ENCODE data around the gene STPG2.

Gene STPG2

GRCh38 chr4:97517939-97518338 is 625.3 kb downstream of the STPG2 start:
- no peak for TF ChIP-seq CTCF (IDR thresholded peaks at IDR 0.05; ENCODE audit: low read depth, low read length)
- no peak for TF ChIP-seq EZH2phosphoT487 (IDR thresholded peaks at IDR 0.05; ENCODE audit: low read depth)
- Histone ChIP-seq H3K79me2 (ENCODE audit: low read length) (no peaks in the 10 kb centered on the region), H3K4me1 (ENCODE audit: low read length) (no peaks in the 10 kb centered on the region), H3K27ac (ENCODE audit: low read length) (no peak overlapping the region), H3K36me3 (replicated peaks; ENCODE audit: low read depth, low read length) (no peaks in the 10 kb centered on the region), H2AFZ (ENCODE audit: low read depth, low read length) (no peak overlapping the region), H4K20me1 (ENCODE audit: insufficient read depth, low read length) (no peaks in the 10 kb centered on the region), H3K4me2 (ENCODE audit: low read length) (no peak overlapping the region), H3K27me3 (ENCODE audit: low read depth, low read length) (no peaks in the 10 kb centered on the region), H3K4me3 (ENCODE audit: low read length) (no peak overlapping the region), H3K9me3 (ENCODE audit: insufficient read depth, low read length) (no peaks in the 10 kb centered on the region), H3K9ac (ENCODE audit: low read length) (no peak overlapping the region)

- Histone ChIP-seq H3K79me2 (ENCODE audit: low read length) (no peaks in the 10 kb centered on the region), H3K9ac (ENCODE audit: low read length) (no peak overlapping the region), H2AFZ (ENCODE audit: low read depth, low read length) (0 out of 2 replicates have a peak overlapping the region, but pooled peaks have one; percentile 44), H3K27me3 (ENCODE audit: low read depth, low read length) (no peaks in the 10 kb centered on the region), H4K20me1 (ENCODE audit: insufficient read depth, low read length) (no peaks in the 10 kb centered on the region), H3K4me2 (ENCODE audit: low read length) (no peak overlapping the region), H3K27ac (ENCODE audit: low read length) (no peak overlapping the region), H3K4me1 (ENCODE audit: low read length) (no peaks in the 10 kb centered on the region), H3K4me3 (ENCODE audit: low read length) (no peak overlapping the region), H3K36me3 (replicated peaks; ENCODE audit: low read depth, low read length) (no peaks in the 10 kb centered on the region), H3K9me3 (ENCODE audit: insufficient read depth, low read length) (no peaks in the 10 kb centered on the region)
- no peak for TF ChIP-seq CTCF (IDR thresholded peaks at IDR 0.05; ENCODE audit: low read depth, low read length)
- TF ChIP-seq EZH2phosphoT487 (IDR thresholded peaks at IDR 0.05; ENCODE audit: low read depth), result no peak
Measured at GRCh38 chr4:97513917-97514316, 629.4 kb downstream of the STPG2 start.

All from OCI-LY3 (cell line).